HepG2 (cell line): ENCODE data around the gene FNBP1L. TPM values are rescaled to one million over a fixed set of nuclear protein-coding genes. Genes with fewer than 3 reads are reported as not detected.

Experiments
- polyA plus RNA-seq, 8 experiments: library from polyadenylated mRNA; depleted of rRNA in 3 of 8; stranded (reverse) in 7 of 8; unstranded in 1 of 8; fragments of >200 nt; fragmentation: Illumina TruSeq in 4 of 8; extraction: Trizol in 4 of 8; gene quantifications; 2 replicates each; pipeline versions ENCODE4 v1.2.1 to v1.2.3, GENCODE V29; 2011 to 2016; ENCODE audit warnings: low read depth in 4 of 8, missing spikeins in 1 of 8, mixed read lengths in 1 of 8; ENCODE audit not compliant: insufficient read depth in 1 of 8
- small RNA-seq, 3 experiments: library from RNA; depleted of rRNA; stranded (forward); fragments of <200 nt; gene quantifications; one replicate each; pipeline ENCODE3, GENCODE V24; 2012; ENCODE audit warnings: low read depth in 2 of 3, low replicate concordance in 1 of 3; ENCODE audit not compliant: insufficient read length in 3 of 3, insufficient read depth in 2 of 3
- total RNA-seq, 5 experiments: library from RNA; depleted of rRNA; stranded (reverse); fragments of >200 nt; fragmentation: Illumina TruSeq; extraction: Trizol; gene quantifications; 2 replicates each; pipeline ENCODE4 v1.2.3, GENCODE V29; 2016; ENCODE audit warnings: low read depth in 1 of 5

FNBP1L gene
- total and polyA plus RNA-seq, 2 of the 13 experiments (the other 11 are each of a cell fraction or from before 2014, with no cell fraction given): 24.1 to 27.1 TPM

Small RNA genes lying within 50 kb of the gene (small RNA-seq; reads per million reads assigned to genes)
- gene RNA5SP53: 0 to 0.33 (median 0) reads per million in 3 experiments

Other genes with a start within 250 kb of the FNBP1L start
- 42.3 and 54.7 TPM in 2 replicates for gene DR1, start 102.2 kb upstream of the FNBP1L start, total RNA-seq (2016; rRNA removed; fragmentation: Illumina TruSeq; extraction: Trizol)
- gene DR1, start 102.2 kb upstream of the FNBP1L start, polyA plus RNA-seq (2011; rRNA removed): 15.7 and 17.8 TPM in 2 replicates
- gene BCAR3, start 233.7 kb downstream of the FNBP1L start, total RNA-seq (2016; rRNA removed; fragmentation: Illumina TruSeq; extraction: Trizol): 4.8 and 5.5 TPM in 2 replicates
- 3.6 and 5.4 TPM in 2 replicates for gene BCAR3, start 233.7 kb downstream of the FNBP1L start, polyA plus RNA-seq (2011; rRNA removed)